Stimulated activated naive B cell treated with anti-CD40 and anti-IgM and Interleukin-4, amounts not matched to agents 10 μg/mL and 1 μg/mL and 100 μg/mL, for 72 hours (primary cell): ENCODE results near the gene TXNDC9.
A peak's percentile ranks its signal among the peaks of the same experiment; 100 is the strongest.
"Not testable (repeated sequence)": the region's sequence is repeated elsewhere in the genome, so short reads cannot be mapped to it uniquely, and the experiment has no call there.

Source experiments
- ATAC-seq, 2 donors: fragments of 150-1000 bp; cut with Tn5 transposase; replicated peaks; 2 replicates each; pipeline ENCODE4 v1.10.0; 2021; ENCODE audit warnings: moderate library complexity in 1 of 2
- DNase-seq: peaks from one replicate; pipeline ENCODE4 v3.0.0; 2021
- H3K27ac Mint-ChIP-seq: one replicate; pipeline ENCODE4 v1.8.0; 2022; ENCODE audit warnings: mild to moderate bottlenecking, mixed read lengths
- H3K27me3 Mint-ChIP-seq, 2 donors: one replicate each; pipeline ENCODE4 v1.8.0; 2022; ENCODE audit warnings: mixed read lengths in 2 of 2
- H3K36me3 Mint-ChIP-seq, 2 donors: one replicate each; pipeline ENCODE4 v1.8.0; 2022; ENCODE audit warnings: mixed read lengths in 2 of 2, mild to moderate bottlenecking in 1 of 2
- H3K4me1 Mint-ChIP-seq, 2 donors: one replicate each; pipeline ENCODE4 v1.8.0; 2022; ENCODE audit warnings: mixed read lengths in 2 of 2, mild to moderate bottlenecking in 1 of 2
- H3K4me3 Mint-ChIP-seq, 2 donors: one replicate each; pipeline ENCODE4 v1.8.0; 2022; ENCODE audit warnings: mild to moderate bottlenecking in 2 of 2, mixed read lengths in 2 of 2, moderate library complexity in 1 of 2
- H3K9me3 Mint-ChIP-seq, 2 donors: one replicate each; pipeline ENCODE4 v1.8.0; 2022; ENCODE audit warnings: mixed read lengths in 2 of 2, mild to moderate bottlenecking in 1 of 2

TXNDC9 gene

GRCh38 chr2:99335911-99336803, at the start of gene TXNDC9:
Gene TXNDC9, minus strand, starts transcription at chr2:99336333. Its CDS starts 3,123 bp downstream, at chr2:99333210.
- DNase-seq: peak; percentile 99
- Mint-ChIP-seq H3K36me3 (peaks cover 9 to 12% of the 10 kb centered on the region in 2 donors), H3K9me3 (no peaks in the 10 kb centered on the region), H3K4me1 (peaks cover 5 to 17% of the 10 kb centered on the region in 2 donors), H3K4me3 (no peak within 1 kb of the TSS), H3K27ac (no peak within 1 kb of the TSS), H3K27me3 (no peaks in the 10 kb centered on the region)
- ATAC-seq: peak; percentile 81 to 83

- no peak for ATAC-seq
- Mint-ChIP-seq H3K4me1 (peaks cover 4 to 8% of the 10 kb centered on the region in 2 donors), H3K9me3 (no peaks in the 10 kb centered on the region), H3K36me3 (peaks cover 30 to 57% of the 10 kb centered on the region in 2 donors), H3K27ac (no peak overlapping the region), H3K4me3 (no peak overlapping the region), H3K27me3 (no peaks in the 10 kb centered on the region)
- DNase-seq: no peak
Measured at GRCh38 chr2:99382143-99382542, 46.0 kb upstream of the TXNDC9 start.

GRCh38 chr2:99380376-99381010, 44.4 kb upstream of the TXNDC9 start:
- Mint-ChIP-seq H3K36me3 (peaks cover 33 to 58% of the 10 kb centered on the region in 2 donors), H3K27ac (no peak overlapping the region), H3K27me3 (no peaks in the 10 kb centered on the region), H3K9me3 (no peaks in the 10 kb centered on the region), H3K4me3 (no peak overlapping the region), H3K4me1 (peaks cover 4 to 8% of the 10 kb centered on the region in 2 donors)
- peak in 1 of 2 donors; percentile 27 for ATAC-seq
- no peak for DNase-seq

- no peak overlapping the region for H3K4me3 Mint-ChIP-seq
- DNase-seq: no peak
Measured at GRCh38 chr2:99377879-99378278, 41.7 kb upstream of the TXNDC9 start.

GRCh38 chr2:99376254-99376864, 40.2 kb upstream of the TXNDC9 start:
- H3K9me3 Mint-ChIP-seq: peaks cover 1 to 8% of the 10 kb centered on the region in 2 donors
- H3K27me3 Mint-ChIP-seq: no peaks in the 10 kb centered on the region
- no peak for DNase-seq
- H3K4me1 Mint-ChIP-seq: peaks cover 4 to 8% of the 10 kb centered on the region in 2 donors
- no peak for ATAC-seq
- H3K27ac Mint-ChIP-seq: no peak overlapping the region
- H3K36me3 Mint-ChIP-seq: peaks cover 44 to 74% of the 10 kb centered on the region in 2 donors
- H3K4me3 Mint-ChIP-seq: no peak overlapping the region

More at GRCh38 chr2:99377879-99378278, 41.7 kb upstream of the TXNDC9 start:
- ATAC-seq: no peak
- Mint-ChIP-seq H3K27me3 (no peaks in the 10 kb centered on the region), H3K4me1 (peaks cover 4 to 8% of the 10 kb centered on the region in 2 donors), H3K27ac (no peak overlapping the region), H3K9me3 (peaks cover 0 to 4% of the 10 kb centered on the region in 2 donors), H3K36me3 (peaks cover 37 to 69% of the 10 kb centered on the region in 2 donors)

GRCh38 chr2:99374747-99375146, 38.6 kb upstream of the TXNDC9 start:
- Mint-ChIP-seq H3K36me3 (peaks cover 33 to 69% of the 10 kb centered on the region in 2 donors), H3K4me3 (no peak overlapping the region), H3K9me3 (peaks cover 1 to 8% of the 10 kb centered on the region in 2 donors), H3K27me3 (no peaks in the 10 kb centered on the region), H3K27ac (no peak overlapping the region), H3K4me1 (no peaks in the 10 kb centered on the region)
- no peak for DNase-seq
- no peak for ATAC-seq

- ATAC-seq (no peak), DNase-seq (no peak)
- no peak overlapping the region for H3K4me3 Mint-ChIP-seq
- H3K4me1 Mint-ChIP-seq: no peaks in the 10 kb centered on the region
- peaks cover 32 to 66% of the 10 kb centered on the region in 2 donors for H3K36me3 Mint-ChIP-seq
- peak overlapping the region; percentile 20 for H3K27ac Mint-ChIP-seq
- no peaks in the 10 kb centered on the region for H3K27me3 Mint-ChIP-seq
- peaks cover 1 to 8% of the 10 kb centered on the region in 2 donors for H3K9me3 Mint-ChIP-seq
Measured at GRCh38 chr2:99373144-99373543, 37.0 kb upstream of the TXNDC9 start.

GRCh38 chr2:99368854-99369253, 32.7 kb upstream of the TXNDC9 start:
- DNase-seq, H3K4me1 Mint-ChIP-seq: not testable (repeated sequence)
- peaks cover 28 to 53% of the 10 kb centered on the region in 2 donors for H3K36me3 Mint-ChIP-seq

GRCh38 chr2:99365661-99366060, 29.5 kb upstream of the TXNDC9 start:
- DNase-seq (no peak), ATAC-seq (no peak)
- H3K4me3 Mint-ChIP-seq: no peak overlapping the region
- H3K27me3 Mint-ChIP-seq: no peaks in the 10 kb centered on the region
- no peak overlapping the region for H3K27ac Mint-ChIP-seq
- peaks cover 0 to 5% of the 10 kb centered on the region in 2 donors for H3K4me1 Mint-ChIP-seq
- H3K9me3 Mint-ChIP-seq: no peaks in the 10 kb centered on the region
- H3K36me3 Mint-ChIP-seq: peaks cover 24 to 45% of the 10 kb centered on the region in 2 donors

More at GRCh38 chr2:99368854-99369253, 32.7 kb upstream of the TXNDC9 start:
- not testable (repeated sequence) for H3K9me3 Mint-ChIP-seq, H3K27me3 Mint-ChIP-seq, ATAC-seq, H3K27ac Mint-ChIP-seq, H3K4me3 Mint-ChIP-seq

GRCh38 chr2:99356853-99357252, 20.7 kb upstream of the TXNDC9 start:
- Mint-ChIP-seq H3K27me3 (no peaks in the 10 kb centered on the region), H3K4me3 (no peak overlapping the region), H3K27ac (no peak overlapping the region), H3K9me3 (no peaks in the 10 kb centered on the region), H3K4me1 (peaks cover 16 to 56% of the 10 kb centered on the region in 2 donors), H3K36me3 (peaks cover 18 to 30% of the 10 kb centered on the region in 2 donors)
- ATAC-seq (no peak), DNase-seq (no peak)

- peaks cover 14 to 17% of the 10 kb centered on the region in 2 donors for H3K36me3 Mint-ChIP-seq
- H3K27ac Mint-ChIP-seq, H3K9me3 Mint-ChIP-seq, ATAC-seq, H3K27me3 Mint-ChIP-seq, DNase-seq, H3K4me3 Mint-ChIP-seq: not testable (repeated sequence)
- H3K4me1 Mint-ChIP-seq: peaks cover 23 to 69% of the 10 kb centered on the region in 2 donors
Measured at GRCh38 chr2:99354825-99355224, 18.7 kb upstream of the TXNDC9 start.

- H3K27ac Mint-ChIP-seq: no peak overlapping the region
- DNase-seq (no peak), ATAC-seq (no peak)
- no peak overlapping the region for H3K4me3 Mint-ChIP-seq
- H3K4me1 Mint-ChIP-seq: peaks cover 26 to 75% of the 10 kb centered on the region in 2 donors
- H3K27me3 Mint-ChIP-seq: no peaks in the 10 kb centered on the region
- no peaks in the 10 kb centered on the region for H3K9me3 Mint-ChIP-seq
- H3K36me3 Mint-ChIP-seq: peaks cover 14 to 16% of the 10 kb centered on the region in 2 donors
Measured at GRCh38 chr2:99354070-99354469, 17.9 kb upstream of the TXNDC9 start.

GRCh38 chr2:99350194-99350593, 14.1 kb upstream of the TXNDC9 start:
- DNase-seq (no peak), ATAC-seq (no peak)
- Mint-ChIP-seq H3K27me3 (no peaks in the 10 kb centered on the region), H3K4me3 (peak overlapping the region in 1 of 2 donors; percentile 40), H3K36me3 (peaks cover 10 to 29% of the 10 kb centered on the region in 2 donors), H3K27ac (no peak overlapping the region), H3K4me1 (peaks cover 32 to 76% of the 10 kb centered on the region in 2 donors), H3K9me3 (no peaks in the 10 kb centered on the region)

GRCh38 chr2:99348173-99348572, 12.0 kb upstream of the TXNDC9 start:
- peak; percentile 90 to 93 for ATAC-seq
- H3K36me3 Mint-ChIP-seq: peaks cover 8 to 33% of the 10 kb centered on the region in 2 donors
- no peaks in the 10 kb centered on the region for H3K9me3 Mint-ChIP-seq
- DNase-seq: no peak
- peak overlapping the region; percentile 15 to 17 for H3K4me3 Mint-ChIP-seq
- peaks cover 34 to 78% of the 10 kb centered on the region in 2 donors for H3K4me1 Mint-ChIP-seq
- peak overlapping the region; percentile 42 for H3K27ac Mint-ChIP-seq
- H3K27me3 Mint-ChIP-seq: no peaks in the 10 kb centered on the region
